Central memory CD8-positive, alpha-beta T cell (primary cell): ENCODE data around the gene CRTC2.
A peak's percentile ranks its signal among the peaks of the same experiment; 100 is the strongest.
"Not testable (repeated sequence)": the region's sequence is repeated elsewhere in the genome, so short reads cannot be mapped to it uniquely, and the experiment has no call there.

Experiments
- ATAC-seq: fragments of 150-1000 bp; cut with Tn5 transposase; replicated peaks from 2 replicates; pipeline ENCODE4 v1.10.0; 2022; ENCODE audit warnings: mild to moderate bottlenecking, moderate FRiP score, moderate number of reproducible peaks; ENCODE audit not compliant: poor library complexity, severe bottlenecking; ENCODE audit errors: extremely low read depth
- DNase-seq, 2 donors: peaks; one replicate each; pipeline ENCODE4 v3.0.0; 2021; ENCODE audit warnings: low spot score in 2 of 2
- H3K27ac Mint-ChIP-seq: one replicate; pipeline ENCODE4 v1.8.0; 2022; ENCODE audit warnings: low read depth, mild to moderate bottlenecking, moderate library complexity, mixed read lengths
- H3K27me3 Mint-ChIP-seq: one replicate; pipeline ENCODE4 v1.8.0; 2022; ENCODE audit warnings: mixed read lengths
- H3K36me3 Mint-ChIP-seq: one replicate; pipeline ENCODE4 v1.8.0; 2022; ENCODE audit warnings: mild to moderate bottlenecking, moderate library complexity, mixed read lengths; ENCODE audit not compliant: insufficient read depth
- H3K4me1 Mint-ChIP-seq: one replicate; pipeline ENCODE4 v1.8.0; 2022; ENCODE audit warnings: mixed read lengths
- H3K4me3 Mint-ChIP-seq: one replicate; pipeline ENCODE4 v1.8.0; 2022; ENCODE audit warnings: mild to moderate bottlenecking, moderate library complexity, mixed read lengths
- H3K9me3 Mint-ChIP-seq: one replicate; pipeline ENCODE4 v1.8.0; 2022; ENCODE audit warnings: mixed read lengths

The CRTC2 gene

DNA sequence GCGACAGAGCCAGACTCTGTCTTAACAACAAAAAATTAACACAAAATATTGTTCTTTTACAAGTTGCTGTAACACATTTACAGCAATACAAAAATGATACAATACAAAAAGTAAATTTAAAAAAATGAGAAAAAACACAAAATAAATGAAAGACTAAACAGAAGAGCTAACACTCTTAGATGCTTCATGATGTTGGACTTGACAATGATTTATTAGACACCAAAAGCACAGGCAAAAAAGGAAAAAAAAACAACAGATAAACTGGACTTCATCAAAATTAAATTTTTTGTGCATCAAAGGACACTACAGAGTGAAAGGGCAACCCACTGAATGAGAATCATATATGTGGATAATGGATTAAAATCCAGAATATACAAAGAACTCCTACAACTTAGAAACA is 52.0 kb downstream of the CRTC2 start:
- Mint-ChIP-seq H3K9me3 (no peaks in the 10 kb centered on the region), H3K27me3 (no peaks in the 10 kb centered on the region), H3K36me3 (peaks cover 25% of the 10 kb centered on the region), H3K4me3 (no peak overlapping the region), H3K27ac (peak overlapping the region; percentile 73), H3K4me1 (peaks cover 26% of the 10 kb centered on the region)
- DNase-seq (no peak), ATAC-seq (no peak)

- not testable (repeated sequence) for H3K9me3 Mint-ChIP-seq, H3K27me3 Mint-ChIP-seq, H3K4me3 Mint-ChIP-seq, ATAC-seq, DNase-seq
- Mint-ChIP-seq H3K4me1 (peaks cover 21% of the 10 kb centered on the region), H3K36me3 (peaks cover 25% of the 10 kb centered on the region), H3K27ac (peak overlapping the region; percentile 73)
Observed at GRCh38 chr1:153905908-153906307, 52.5 kb downstream of the CRTC2 start.

DNA sequence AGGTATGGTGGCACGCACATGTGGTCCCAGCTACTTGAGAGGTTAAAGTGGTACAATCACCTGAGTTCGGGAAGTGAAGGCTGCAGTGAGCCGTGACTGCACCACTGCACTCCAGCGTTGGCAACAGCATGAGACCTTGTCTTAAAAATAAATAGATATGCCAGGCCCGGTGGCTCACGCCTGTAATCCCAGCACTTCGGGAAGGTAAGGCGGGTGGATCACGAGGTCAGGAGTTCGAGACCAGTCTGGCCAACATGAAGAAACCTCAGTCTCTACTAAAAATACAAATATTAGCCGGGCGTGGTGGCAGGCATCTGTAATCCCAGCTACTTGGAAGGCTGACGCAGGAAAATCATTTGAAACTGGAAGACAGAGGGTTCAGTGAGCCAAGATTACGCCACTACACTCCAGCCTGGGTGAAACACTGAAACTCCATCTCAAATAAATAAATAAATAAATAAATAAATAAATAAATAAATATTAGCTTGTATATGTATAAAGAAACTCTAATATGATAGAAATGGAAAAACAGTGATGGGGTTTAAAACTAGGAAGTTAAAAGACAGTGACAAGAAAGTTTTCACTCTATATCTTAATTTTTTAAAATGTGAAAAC is 54.5 kb downstream of the CRTC2 start:
- H3K9me3 Mint-ChIP-seq = no peaks in the 10 kb centered on the region
- H3K36me3 Mint-ChIP-seq = peaks cover 29% of the 10 kb centered on the region
- DNase-seq = no peak
- no peak overlapping the region for H3K27ac Mint-ChIP-seq
- H3K4me1 Mint-ChIP-seq = peaks cover 19% of the 10 kb centered on the region
- H3K4me3 Mint-ChIP-seq = no peak overlapping the region
- no peak for ATAC-seq
- H3K27me3 Mint-ChIP-seq = no peaks in the 10 kb centered on the region

DNA sequence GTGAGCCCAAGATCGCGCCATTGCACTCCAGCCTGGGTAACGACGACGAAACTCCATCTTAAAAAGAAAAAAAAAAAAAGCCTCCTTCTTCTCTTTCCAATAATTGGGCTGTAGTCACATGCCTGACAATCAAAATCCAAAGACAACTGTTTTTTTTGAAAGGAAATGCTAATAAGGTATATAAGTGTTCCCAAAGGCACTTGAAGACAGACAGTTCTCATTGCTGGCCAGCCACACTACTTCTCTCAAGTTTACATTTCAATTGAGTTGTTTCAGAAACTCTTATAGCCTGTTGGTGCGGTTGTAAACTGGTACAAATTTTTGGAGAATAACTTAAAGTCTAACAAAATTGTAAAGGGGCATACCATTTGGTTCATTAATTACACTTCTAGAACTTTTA is 58.9 kb downstream of the CRTC2 start:
- DNase-seq (no peak), ATAC-seq (no peak)
- Mint-ChIP-seq H3K27ac (no peak overlapping the region), H3K9me3 (no peaks in the 10 kb centered on the region), H3K4me3 (no peak overlapping the region), H3K27me3 (no peaks in the 10 kb centered on the region), H3K4me1 (peaks cover 23% of the 10 kb centered on the region), H3K36me3 (peaks cover 34% of the 10 kb centered on the region)
